Endothelial cell of umbilical vein (primary cell): Measurements from ENCODE around the gene CDC7. TPM values are rescaled to one million over a fixed set of nuclear protein-coding genes. Genes with fewer than 3 reads are reported as not detected.

Source experiments
- BruUV-seq: library from RNA; stranded (reverse); fragments of 400-500 nt; replicated peaks from 2 replicates; lab custom pipeline; 2021; lab: Mats Ljungman, UMichigan
- CTCF ChIA-PET: fragments of 300-600, 350-600 bp; sonication (Branson Sonifier 250); formaldehyde crosslinking; loops from one replicate; lab custom pipeline; 2021; ENCODE audit warnings: antibody characterized with exemption, inconsistent platforms; lab: Charles Lee
- POLR2A ChIA-PET: fragments of 300-600, 350-600 bp; sonication (Branson Sonifier 250); formaldehyde crosslinking; loops from one replicate; lab custom pipeline; 2021; ENCODE audit warnings: antibody characterized with exemption, inconsistent platforms; lab: Charles Lee
- DNase-seq: peaks from one replicate; pipeline ENCODE4 v3.0.0-alpha.2; 2011; ENCODE audit warnings: low read depth, low spot score
- FAIRE-seq: peaks from 2 replicates; lab custom pipeline; 2011; peaks lifted over from hg19 to GRCh38; lab: Jason Lieb, UNC
- H2AFZ ChIP-seq: 2 replicates; pipeline ENCODE4 v1.6.0; 2012; ENCODE audit warnings: low read depth, low read length, control low read depth, inconsistent platforms
- H3K27ac ChIP-seq: 2 replicates; pipeline ENCODE4 v1.5.1; 2011; ENCODE audit warnings: low read depth, mild to moderate bottlenecking, control low read depth, low read length, moderate library complexity; ENCODE audit not compliant: insufficient read depth
- H3K27me3 ChIP-seq, 2 experiments: 2 replicates each; pipeline versions ENCODE4 v1.6.0 to v1.6.1; 2011; ENCODE audit warnings: low read length in 2 of 2, mixed read lengths in 1 of 2; ENCODE audit not compliant: control insufficient read depth in 2 of 2, insufficient read depth in 2 of 2
- H3K36me3 ChIP-seq, 2 experiments: 2 replicates in 1 of 2; 3 replicates in 1 of 2; pipeline ENCODE4 v1.5.1; 2011; ENCODE audit warnings: low read length in 2 of 2, mild to moderate bottlenecking in 1 of 2, moderate library complexity in 1 of 2; ENCODE audit not compliant: control insufficient read depth in 2 of 2, insufficient read depth in 2 of 2; ENCODE audit errors: extremely low read depth in 1 of 2
- H3K4me1 ChIP-seq: 3 replicates; pipeline ENCODE4 v1.5.1; 2011; ENCODE audit warnings: mild to moderate bottlenecking, low read length; ENCODE audit not compliant: control insufficient read depth, insufficient read depth; ENCODE audit errors: extremely low read depth
- H3K4me2 ChIP-seq: 2 replicates; pipeline ENCODE4 v1.6.1; 2011; ENCODE audit warnings: low read length, control low read depth, mixed read lengths; ENCODE audit not compliant: insufficient read depth
- H3K4me3 ChIP-seq, 3 experiments: fragments of 200-600 bp in 1 of 3; sonication (generic), shearing (Covaris generic) in 1 of 3; replicated peaks in 1 of 3; 2 replicates each; pipeline ENCODE4 v1.5.1; 2011 to 2016; ENCODE audit warnings: control low read depth in 3 of 3, low read length in 3 of 3, mild to moderate bottlenecking in 2 of 3, inconsistent platforms in 1 of 3, low read depth in 1 of 3, moderate library complexity in 1 of 3; ENCODE audit not compliant: insufficient read depth in 1 of 3
- H3K79me2 ChIP-seq: 2 replicates; pipeline ENCODE4 v1.6.0; 2012; ENCODE audit warnings: low read length, inconsistent platforms; ENCODE audit not compliant: control insufficient read depth, insufficient read depth
- H3K9ac ChIP-seq: replicated peaks from 2 replicates; pipeline ENCODE3; 2011; ENCODE audit warnings: low read length, control low read depth; ENCODE audit not compliant: insufficient read depth; ENCODE audit errors: extremely low read depth
- H3K9me1 ChIP-seq: replicated peaks from 3 replicates; pipeline ENCODE4 v1.6.0; 2011; ENCODE audit warnings: mild to moderate bottlenecking, low read length; ENCODE audit not compliant: control insufficient read depth, insufficient read depth; ENCODE audit errors: extremely low read depth
- H3K9me3 ChIP-seq: replicated peaks from 2 replicates; pipeline ENCODE4 v1.5.1; 2012; ENCODE audit warnings: low read length, inconsistent platforms; ENCODE audit not compliant: control insufficient read depth, insufficient read depth
- H4K20me1 ChIP-seq: replicated peaks from 2 replicates; pipeline ENCODE3; 2011; ENCODE audit warnings: mild to moderate bottlenecking, low read length; ENCODE audit not compliant: control insufficient read depth, insufficient read depth; ENCODE audit errors: extremely low read depth
- CTCF ChIP-seq, 2 donors: IDR thresholded peaks; 1 replicate in 1 of 2; 2 replicates in 1 of 2; pipeline ENCODE4 v1.5.1; 2011; ENCODE audit warnings: low read length in 2 of 2, mild to moderate bottlenecking in 2 of 2, moderate library complexity in 2 of 2, control low read depth in 1 of 2, inconsistent platforms in 1 of 2, low read depth in 1 of 2; ENCODE audit not compliant: insufficient read depth in 1 of 2; ENCODE audit errors: extremely low read depth in 1 of 2
- EZH2 ChIP-seq: IDR thresholded peaks from 2 replicates; pipeline ENCODE4 v1.6.1; 2012; ENCODE audit warnings: borderline replicate concordance, low read depth, mild to moderate bottlenecking, moderate library complexity, low read length, inconsistent platforms; ENCODE audit not compliant: severe bottlenecking
- GATA2 ChIP-seq: IDR thresholded peaks from 2 replicates; pipeline ENCODE4 v1.7.0; 2011; ENCODE audit warnings: low read depth, mild to moderate bottlenecking, moderate library complexity, mixed read lengths, low read length; ENCODE audit not compliant: insufficient read length, insufficient read depth
- MAX ChIP-seq: IDR thresholded peaks from 2 replicates; pipeline ENCODE4 v1.6.1; 2011; ENCODE audit not compliant: insufficient read depth, insufficient read length
- POLR2A ChIP-seq: IDR thresholded peaks from 2 replicates; pipeline ENCODE4 v1.6.1; 2012; ENCODE audit warnings: low read depth, mild to moderate bottlenecking, control low read depth, low read length
- dilution Hi-C: fragments of 300-500 bp; cut with MboI; formaldehyde crosslinking; loops from one replicate; pipeline ENCODE4 v1.15.0; 2019; ENCODE audit warnings: low sequenced_read_pairs; ENCODE audit not compliant: extremely low pct_ligation_motif_present
- intact Hi-C: fragments of 100-400 bp; cut with micrococcal nuclease; formaldehyde crosslinking; loops from one replicate; pipeline ENCODE4 v1.10.0; 2022
- polyA plus RNA-seq, 4 experiments: library from polyadenylated mRNA; depleted of rRNA in 3 of 4; stranded (reverse) in 3 of 4; unstranded in 1 of 4; fragments of >200 nt; gene quantifications; 2 replicates each; pipeline versions ENCODE4 v1.2.1 to v1.2.3, GENCODE V29; 2011 to 2012; ENCODE audit warnings: missing spikeins in 1 of 4
- total RNA-seq: library from RNA; stranded (reverse); gene quantifications from 2 replicates; pipeline ENCODE4 v1.2.3, GENCODE V29; 2021

CDC7 gene
- total and polyA plus RNA-seq, 2 donors (not counting 3 experiments of a cell fraction or from before 2014, with no cell fraction given), result 3.9 to 11.7 TPM

GRCh38 chr1:91503975-91504530 lies 3.4 kb downstream of the CDC7 start:
- Histone ChIP-seq H3K79me2 (peaks cover 16% of the 10 kb centered on the region), H3K4me2 (no peak overlapping the region), H3K27me3 (no peaks in the 10 kb centered on the region), H3K4me3 (no peak overlapping the region), H4K20me1 (no peaks in the 10 kb centered on the region), H3K9me3 (no peaks in the 10 kb centered on the region), H3K27ac (no peak overlapping the region), H3K36me3 (no peaks in the 10 kb centered on the region), H3K9ac (no peak overlapping the region), H3K9me1 (no peaks in the 10 kb centered on the region), H2AFZ (no peak overlapping the region), H3K4me1 (peaks cover 16% of the 10 kb centered on the region)
- FAIRE-seq (no peak), DNase-seq (no peak)
- CTCF ChIA-PET, result interaction anchor here (1.4 to 1.6 kb wide), 2 partner anchors 9 to 100 kb away, joined by 3 to 5 read pairs; partner anchors contain the start of gene HFM1
- intact Hi-C loops (loop anchor here (5.0 kb wide), 1 partner anchor 793 kb away; the partner anchor contains the start of genes GLMN and RPAP2), dilution Hi-C loops (no loop called here)
- TF ChIP-seq CTCF (IDR thresholded peaks at IDR 0.05; ENCODE audit: extremely low read depth in 1 of 2, insufficient read depth in 1 of 2, low read depth in 1 of 2, low read length in 2 of 2), result no peak
- TF ChIP-seq POLR2A, result no peak
- no peak for TF ChIP-seq MAX
- TF ChIP-seq EZH2, result no peak
- no peak for TF ChIP-seq GATA2
- POLR2A ChIA-PET, result no interaction called here
- BruUV-seq, result no TSS peak
